OCI-LY1 (cell line): ENCODE data around the gene GDF7.

Experiments used
- H2AFZ ChIP-seq: fragments of 200-600 bp; sonication (generic), shearing (Covaris generic); 2 replicates; pipeline ENCODE4 v1.6.0; 2014; ENCODE audit warnings: antibody characterized with exemption, mild to moderate bottlenecking, low read length
- H3F3A ChIP-seq: fragments of 200-600 bp; sonication (generic), shearing (Covaris generic); 2 replicates; pipeline ENCODE4 v1.6.0; 2014; ENCODE audit warnings: mild to moderate bottlenecking, antibody characterized with exemption, low read length, moderate library complexity; ENCODE audit not compliant: insufficient read depth
- H3K27ac ChIP-seq: fragments of 200-600 bp; sonication (generic); 2 replicates; pipeline ENCODE4 v1.5.1; 2014; ENCODE audit warnings: low read length, mixed run types, mild to moderate bottlenecking, low read depth; ENCODE audit not compliant: poor library complexity, severe bottlenecking
- H3K27me3 ChIP-seq: fragments of 200-600 bp; sonication (generic); 2 replicates; pipeline ENCODE4 v1.6.0; 2014; ENCODE audit warnings: antibody characterized with exemption, mild to moderate bottlenecking, low read length, moderate library complexity; ENCODE audit not compliant: insufficient read depth
- H3K36me3 ChIP-seq: fragments of 200-600 bp; sonication (generic); 2 replicates; pipeline ENCODE4 v1.6.1; 2014; ENCODE audit warnings: mild to moderate bottlenecking, antibody characterized with exemption, low read length, moderate library complexity, mixed read lengths; ENCODE audit not compliant: insufficient read depth
- H3K4me1 ChIP-seq: fragments of 200-600 bp; sonication (generic); 2 replicates; pipeline ENCODE4 v1.5.1; 2014; ENCODE audit warnings: mild to moderate bottlenecking, low read length, moderate library complexity; ENCODE audit not compliant: insufficient read depth, severe bottlenecking
- H3K4me2 ChIP-seq: fragments of 200-600 bp; sonication (generic), shearing (Covaris generic); 2 replicates; pipeline ENCODE4 v1.6.1; 2014; ENCODE audit warnings: low read length
- H3K4me3 ChIP-seq: fragments of 200-600 bp; sonication (generic); 2 replicates; pipeline ENCODE4 v1.5.1; 2014; ENCODE audit warnings: low read length, low read depth, mild to moderate bottlenecking, mixed read lengths; ENCODE audit not compliant: poor library complexity, severe bottlenecking
- H3K79me2 ChIP-seq: fragments of 200-600 bp; shearing (Covaris generic); 2 replicates; pipeline ENCODE4 v1.6.1; 2016; ENCODE audit warnings: mixed run types, low read length, mixed read lengths; ENCODE audit not compliant: insufficient read depth
- H3K9ac ChIP-seq: fragments of 200-600 bp; sonication (generic), shearing (Covaris generic); 2 replicates; pipeline ENCODE4 v1.6.1; 2014; ENCODE audit warnings: mild to moderate bottlenecking, low read length, mixed read lengths
- H3K9me2 ChIP-seq: fragments of 200-600 bp; sonication (generic), shearing (Covaris generic); 2 replicates; pipeline ENCODE4 v1.6.1; 2014; ENCODE audit warnings: low read depth, mild to moderate bottlenecking, low read length, mixed read lengths
- H3K9me3 ChIP-seq: fragments of 200-600 bp; shearing (Covaris generic); 2 replicates; pipeline ENCODE4 v1.6.1; 2014; ENCODE audit warnings: low read length, mixed read lengths
- H4K20me1 ChIP-seq: fragments of 200-600 bp; sonication (generic), shearing (Covaris generic); 2 replicates; pipeline ENCODE4 v1.6.0; 2016; ENCODE audit warnings: mild to moderate bottlenecking, low read length; ENCODE audit not compliant: insufficient read depth
- EZH2 ChIP-seq: fragments of 200-600 bp; sonication (generic), shearing (Covaris generic); IDR thresholded peaks from 2 replicates; pipeline ENCODE4 v1.8.0; 2017; ENCODE audit warnings: borderline replicate concordance, mixed run types, mild to moderate bottlenecking, antibody characterized with exemption, low read length, moderate library complexity, mixed read lengths
- TF ChIP-seq, protein P1 (sequence below): fragments of 200-600 bp; sonication (generic), shearing (Covaris generic); IDR thresholded peaks from 2 replicates; pipeline ENCODE4 v1.5.1; 2017; ENCODE audit warnings: mild to moderate bottlenecking, antibody characterized with exemption, low read length, moderate library complexity, mixed read lengths

Gene GDF7

DNA sequence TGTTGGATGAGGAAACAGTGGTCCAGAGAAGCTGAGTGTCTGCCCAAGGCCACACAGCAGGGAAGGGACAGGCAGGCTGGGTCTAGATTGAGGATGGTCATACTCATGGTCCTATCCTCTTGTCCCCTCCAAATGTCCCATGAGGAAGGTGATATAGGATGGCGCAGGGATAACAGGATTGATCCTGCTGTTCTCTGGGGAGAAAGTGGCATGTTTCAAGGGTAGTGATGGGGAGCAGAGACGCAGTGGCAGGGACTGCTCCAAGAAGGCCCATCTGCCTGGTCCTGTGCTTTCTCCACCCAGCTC, 40.6 kb upstream of the GDF7 start:
- H3K4me3 ChIP-seq: no peak overlapping the region
- H4K20me1 ChIP-seq: peaks cover 2% of the 10 kb centered on the region; the same call in 1 of the 2 replicates
- no peak overlapping the region for H3K27ac ChIP-seq
- no peaks in the 10 kb centered on the region for H3K79me2 ChIP-seq
- H3K9ac ChIP-seq: no peak overlapping the region
- no peaks in the 10 kb centered on the region for H3K27me3 ChIP-seq
- no peaks in the 10 kb centered on the region for H3K4me1 ChIP-seq
- no peak overlapping the region for H3K4me2 ChIP-seq
- no peaks in the 10 kb centered on the region for H3K9me2 ChIP-seq
- no peak overlapping the region for H2AFZ ChIP-seq
- TF ChIP-seq EZH2: no peak
- TF ChIP-seq, protein P1, sequence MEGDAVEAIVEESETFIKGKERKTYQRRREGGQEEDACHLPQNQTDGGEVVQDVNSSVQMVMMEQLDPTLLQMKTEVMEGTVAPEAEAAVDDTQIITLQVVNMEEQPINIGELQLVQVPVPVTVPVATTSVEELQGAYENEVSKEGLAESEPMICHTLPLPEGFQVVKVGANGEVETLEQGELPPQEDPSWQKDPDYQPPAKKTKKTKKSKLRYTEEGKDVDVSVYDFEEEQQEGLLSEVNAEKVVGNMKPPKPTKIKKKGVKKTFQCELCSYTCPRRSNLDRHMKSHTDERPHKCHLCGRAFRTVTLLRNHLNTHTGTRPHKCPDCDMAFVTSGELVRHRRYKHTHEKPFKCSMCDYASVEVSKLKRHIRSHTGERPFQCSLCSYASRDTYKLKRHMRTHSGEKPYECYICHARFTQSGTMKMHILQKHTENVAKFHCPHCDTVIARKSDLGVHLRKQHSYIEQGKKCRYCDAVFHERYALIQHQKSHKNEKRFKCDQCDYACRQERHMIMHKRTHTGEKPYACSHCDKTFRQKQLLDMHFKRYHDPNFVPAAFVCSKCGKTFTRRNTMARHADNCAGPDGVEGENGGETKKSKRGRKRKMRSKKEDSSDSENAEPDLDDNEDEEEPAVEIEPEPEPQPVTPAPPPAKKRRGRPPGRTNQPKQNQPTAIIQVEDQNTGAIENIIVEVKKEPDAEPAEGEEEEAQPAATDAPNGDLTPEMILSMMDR: no peak
- H3K9me3 ChIP-seq: no peaks in the 10 kb centered on the region
- no peaks in the 10 kb centered on the region for H3F3A ChIP-seq
- H3K36me3 ChIP-seq: no peaks in the 10 kb centered on the region

- TF ChIP-seq EZH2: no peak
- TF ChIP-seq, protein P1: no peak
- Histone ChIP-seq H3K9ac (no peak overlapping the region), H3K9me2 (no peaks in the 10 kb centered on the region), H3K79me2 (no peaks in the 10 kb centered on the region), H3K27ac (no peak overlapping the region), H3K4me1 (no peaks in the 10 kb centered on the region), H4K20me1 (peaks cover 2% of the 10 kb centered on the region; the same call in 1 of the 2 replicates), H3F3A (no peaks in the 10 kb centered on the region), H3K4me3 (no peak overlapping the region), H3K27me3 (no peaks in the 10 kb centered on the region), H3K9me3 (no peaks in the 10 kb centered on the region), H2AFZ (no peak overlapping the region), H3K36me3 (no peaks in the 10 kb centered on the region), H3K4me2 (no peak overlapping the region)
Observed at GRCh38 chr2:20626698-20627513, 40.0 kb upstream of the GDF7 start.

DNA sequence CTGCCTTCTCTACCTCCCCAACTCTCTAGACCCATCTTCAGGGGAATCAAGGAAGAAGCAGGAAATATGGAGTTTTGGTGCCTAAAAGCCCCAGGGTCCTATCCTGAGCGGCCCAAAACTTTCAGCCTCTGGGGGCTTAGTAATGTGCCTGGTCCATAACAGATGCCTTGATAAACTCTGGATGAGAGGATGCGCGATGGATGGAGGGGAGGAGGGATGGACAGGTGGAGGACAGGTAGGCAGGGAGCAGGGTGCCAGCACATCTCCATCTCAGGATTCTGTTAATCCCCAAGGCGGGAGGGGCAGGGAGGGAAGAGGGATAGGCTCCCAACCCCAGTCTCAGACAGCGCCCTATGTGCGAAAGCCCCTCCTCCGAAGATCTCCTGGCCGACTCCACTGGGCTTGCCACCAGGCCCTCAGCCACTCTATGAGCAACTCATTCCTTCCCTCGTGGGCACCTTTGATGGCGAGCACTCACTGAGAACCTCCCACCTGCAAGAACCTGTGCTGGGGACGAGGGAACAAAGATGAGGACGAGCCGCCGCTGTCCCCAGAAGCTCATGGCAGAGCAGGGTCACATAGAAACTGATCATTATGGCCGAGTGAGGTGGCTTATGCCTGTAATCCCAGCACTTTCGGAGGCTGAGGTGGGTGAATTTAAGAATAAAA, 39.1 kb upstream of the GDF7 start:
- H3K4me1 ChIP-seq: peaks cover 6% of the 10 kb centered on the region
- H2AFZ ChIP-seq: no peak overlapping the region
- no peak overlapping the region for H3K4me3 ChIP-seq
- H3K9ac ChIP-seq: no peak overlapping the region
- H3F3A ChIP-seq: no peaks in the 10 kb centered on the region
- H3K9me2 ChIP-seq: no peaks in the 10 kb centered on the region
- no peaks in the 10 kb centered on the region for H3K79me2 ChIP-seq
- no peaks in the 10 kb centered on the region for H3K27me3 ChIP-seq
- no peaks in the 10 kb centered on the region for H3K36me3 ChIP-seq
- H3K4me2 ChIP-seq: no peak overlapping the region
- no peaks in the 10 kb centered on the region for H3K9me3 ChIP-seq
- H4K20me1 ChIP-seq: peaks cover 2% of the 10 kb centered on the region; the same call in 1 of the 2 replicates
- TF ChIP-seq, protein P1: no peak
- no peak for TF ChIP-seq EZH2
- H3K27ac ChIP-seq: no peak overlapping the region
